Esophagus (tissue), 2 donors: ENCODE measurements around the gene CDCA5. TPM values are rescaled to one million over a fixed set of nuclear protein-coding genes. Genes with fewer than 3 reads are reported as not detected.

Experiments
- H3K27ac ChIP-seq, 2 donors: one replicate each; pipeline ENCODE4 v1.5.1; 2013; ENCODE audit warnings: low read depth in 2 of 2, mild to moderate bottlenecking in 2 of 2, inconsistent platforms in 1 of 2, low read length in 1 of 2, moderate library complexity in 1 of 2
- H3K27me3 ChIP-seq, 2 donors: one replicate each; pipeline ENCODE4 v1.6.1; 2013; ENCODE audit warnings: low read length in 2 of 2, control low read depth in 1 of 2, mild to moderate bottlenecking in 1 of 2; ENCODE audit not compliant: insufficient read depth in 2 of 2, control insufficient read depth in 1 of 2
- H3K36me3 ChIP-seq, 2 donors: one replicate each; pipeline ENCODE4 v1.6.1; 2013; ENCODE audit warnings: low read length in 1 of 2; ENCODE audit not compliant: control insufficient read depth in 2 of 2, insufficient read depth in 2 of 2
- H3K4me1 ChIP-seq, 2 donors: one replicate each; pipeline ENCODE4 v1.6.1; 2013; ENCODE audit warnings: low read length in 1 of 2; ENCODE audit not compliant: control insufficient read depth in 2 of 2, insufficient read depth in 2 of 2
- H3K4me3 ChIP-seq, 2 donors: one replicate each; pipeline ENCODE4 v1.5.1; 2013; ENCODE audit warnings: low read length in 2 of 2, mild to moderate bottlenecking in 2 of 2, low read depth in 1 of 2, moderate library complexity in 1 of 2
- H3K9me3 ChIP-seq, 2 donors: one replicate each; pipeline ENCODE4 v1.6.1; 2013; ENCODE audit warnings: mild to moderate bottlenecking in 2 of 2, low read depth in 1 of 2, low read length in 1 of 2, moderate library complexity in 1 of 2; ENCODE audit not compliant: control insufficient read depth in 2 of 2, insufficient read depth in 1 of 2
- WGBS, 2 donors: extraction: QIAGEN DNeasy Blood & Tissue Kit; methylation state at CpG; one replicate each; pipeline ENCODE4 v1.1.7; 2013; 5-methylcytosine and 5-hydroxymethylcytosine counted together
- polyA plus RNA-seq, 2 donors: library from polyadenylated mRNA; stranded (reverse); fragments of 200-250 nt; gene quantifications; one replicate each; pipeline ENCODE4 v1.2.3, GENCODE V29; 2013
- donor health status: healthy with polysubstance abuse.
- donor health status: Bipolar disorder and iron deficiency.

The CDCA5 gene
- polyA plus RNA-seq, 2 donors: 4.3 to 8.8 TPM

- peaks cover 11 to 48% of the 10 kb centered on the region in 2 donors for H3K4me1 ChIP-seq
Measured at GRCh38 chr11:65112546-65113360, 28.9 kb upstream of the CDCA5 start.

GRCh38 chr11:65111744-65112545, 28.1 kb upstream of the CDCA5 start, which contains the start of gene TM7SF2:
Gene TM7SF2, plus strand, starts transcription at chr11:65111872. Its CDS starts 144 bp downstream, at chr11:65112016.
- Histone ChIP-seq H3K27ac (peak within 1 kb of the TSS; percentile 58 to 83), H3K27me3 (no peaks in the 10 kb centered on the region), H3K36me3 (peaks cover 0 to 40% of the 10 kb centered on the region in 2 donors), H3K9me3 (no peaks in the 10 kb centered on the region), H3K4me1 (peaks cover 11 to 48% of the 10 kb centered on the region in 2 donors), H3K4me3 (peak within 1 kb of the TSS; percentile 55 to 59)
- WGBS, 2 donors: 1% methylated on average over 43 to 64 of the region's 64 CpGs

More at GRCh38 chr11:65112546-65113360, 28.9 kb upstream of the CDCA5 start:
- Histone ChIP-seq H3K27me3 (no peaks in the 10 kb centered on the region), H3K4me3 (peak overlapping the region; percentile 55 to 59), H3K36me3 (peaks cover 0 to 32% of the 10 kb centered on the region in 2 donors), H3K27ac (peak overlapping the region; percentile 58 to 80), H3K9me3 (no peaks in the 10 kb centered on the region)
- WGBS, 2 donors: 1 to 3% methylated on average over 44 to 57 of the region's 57 CpGs

- 59 to 63% methylated on average over 31 of the region's 31 CpGs for WGBS, 2 donors
- Histone ChIP-seq H3K4me1 (peaks cover 11 to 43% of the 10 kb centered on the region in 2 donors), H3K9me3 (no peaks in the 10 kb centered on the region), H3K36me3 (peaks cover 0 to 41% of the 10 kb centered on the region in 2 donors), H3K27ac (peak overlapping the region; percentile 56 to 83), H3K27me3 (no peaks in the 10 kb centered on the region), H3K4me3 (no peak overlapping the region)
Measured at GRCh38 chr11:65111159-65111743, 27.4 kb upstream of the CDCA5 start.

GRCh38 chr11:65110354-65110861, 26.6 kb upstream of the CDCA5 start:
- WGBS, 2 donors: 8 to 11% methylated on average over 18 of the region's 18 CpGs
- Histone ChIP-seq H3K36me3 (peaks cover 0 to 38% of the 10 kb centered on the region in 2 donors), H3K27me3 (no peaks in the 10 kb centered on the region), H3K9me3 (no peaks in the 10 kb centered on the region), H3K4me1 (peaks cover 7 to 35% of the 10 kb centered on the region in 2 donors), H3K27ac (peak overlapping the region; percentile 56 to 83), H3K4me3 (no peak overlapping the region)

- Histone ChIP-seq H3K9me3 (no peaks in the 10 kb centered on the region), H3K27me3 (no peaks in the 10 kb centered on the region), H3K36me3 (peaks cover 0 to 33% of the 10 kb centered on the region in 2 donors), H3K27ac (peak overlapping the region; percentile 19 to 34), H3K4me1 (peaks cover 7 to 33% of the 10 kb centered on the region in 2 donors), H3K4me3 (no peak overlapping the region)
- WGBS, 2 donors: 88% methylated on average over 36 of the region's 36 CpGs
Measured at GRCh38 chr11:65109231-65110198, 25.7 kb upstream of the CDCA5 start.

- no peak overlapping the region for H3K4me3 ChIP-seq
- H3K36me3 ChIP-seq: peaks cover 0 to 31% of the 10 kb centered on the region in 2 donors
- peaks cover 7 to 33% of the 10 kb centered on the region in 2 donors for H3K4me1 ChIP-seq
- peak overlapping the region; percentile 38 to 63 for H3K27ac ChIP-seq
- H3K9me3 ChIP-seq: no peaks in the 10 kb centered on the region
- H3K27me3 ChIP-seq: no peaks in the 10 kb centered on the region
- 89 to 91% methylated on average over 34 to 38 of the region's 38 CpGs for WGBS, 2 donors
Measured at GRCh38 chr11:65108469-65109123, 24.8 kb upstream of the CDCA5 start.

GRCh38 chr11:65107751-65108468, 24.1 kb upstream of the CDCA5 start:
- Histone ChIP-seq H3K27ac (peak overlapping the region in 1 of 2 donors; percentile 63), H3K4me1 (peaks cover 4 to 27% of the 10 kb centered on the region in 2 donors), H3K27me3 (no peaks in the 10 kb centered on the region), H3K9me3 (no peaks in the 10 kb centered on the region), H3K4me3 (no peak overlapping the region), H3K36me3 (peaks cover 0 to 31% of the 10 kb centered on the region in 2 donors)
- 93 to 94% methylated on average over 47 to 52 of the region's 52 CpGs for WGBS, 2 donors

GRCh38 chr11:65107078-65107477, 23.2 kb upstream of the CDCA5 start:
- Histone ChIP-seq H3K4me1 (peaks cover 2 to 22% of the 10 kb centered on the region in 2 donors), H3K4me3 (no peak overlapping the region), H3K36me3 (peaks cover 0 to 31% of the 10 kb centered on the region in 2 donors), H3K27me3 (no peaks in the 10 kb centered on the region), H3K27ac (no peak overlapping the region), H3K9me3 (no peaks in the 10 kb centered on the region)
- 95 to 96% methylated on average over 15 of the region's 15 CpGs for WGBS, 2 donors
